ENCODE data around the gene NUP98. TPM values are rescaled to one million over a fixed set of nuclear protein-coding genes. Genes with fewer than 3 reads are reported as not detected.
A peak's percentile ranks its signal among the peaks of the same experiment; 100 is the strongest.

Gene NUP98
- total RNA-seq (2021) (74.8 and 82.4 TPM in 2 replicates), Bru-seq, nascent RNA (percentile 88 among the genes with signal in this experiment), BruChase-seq, experiment 1, labeled RNA remaining after a 2-hour chase (percentile 86 among the genes with signal in this experiment), BruChase-seq, experiment 2, labeled RNA remaining after a 6-hour chase (percentile 90 among the genes with signal in this experiment)
- long read RNA-seq, full-length matches to known transcripts: 23 of 57 reads
- long read RNA-seq, partial matches to known transcripts: 16 of 57 reads
- long read RNA-seq, other reads (novel, unspliced or antisense): 18 of 57 reads

GRCh38 chr11:3797329-3798090 is at the start of gene NUP98:
Gene NUP98 (minus strand): TSS chr11:3797554. CDS start chr11:3782117, 15,437 bp downstream.
- peaks cover 5% of the 10 kb centered on the region for H3K4me1 ChIP-seq (ENCODE audit: insufficient read depth, low read length, poor library complexity, severe bottlenecking)
- intact Hi-C loops (cut with micrococcal nuclease; ENCODE audit: unreplicated experiment): no loop called here
- peak within 1 kb of the TSS; percentile 97 for H3K4me3 ChIP-seq (ENCODE audit: low read depth, low read length, poor library complexity, severe bottlenecking)
- H3K27me3 ChIP-seq (replicated peaks; ENCODE audit: insufficient read depth, low read depth, low read length, poor library complexity): no peaks in the 10 kb centered on the region
- H3K27ac ChIP-seq (ENCODE audit: low read depth, low read length, poor library complexity, severe bottlenecking): peak within 1 kb of the TSS; percentile 97
- BruUV-seq (replicated peaks): no TSS peak
- CTCF ChIA-PET: interaction anchor here (0.6 to 1.4 kb wide), 3 partner anchors 10 to 256 kb away, joined by 3 to 5 read pairs (median 3); no protein-coding TSS in a partner anchor
- no peaks in the 10 kb centered on the region for H3K9me3 ChIP-seq (ENCODE audit: low read depth, low read length, poor library complexity, severe bottlenecking)
- peak; percentile 99 for DNase-seq (ENCODE audit: low spot score)
- POLR2A ChIA-PET (ENCODE audit: low non-redundant PET): interaction anchor here (0.6 kb wide), 1 partner anchor 15 kb away, joined by 4 read pairs; no protein-coding TSS in a partner anchor
- peaks cover 19% of the 10 kb centered on the region for H3K36me3 ChIP-seq (ENCODE audit: insufficient read depth, low read length, poor library complexity, severe bottlenecking)
- TF ChIP-seq CTCF (conservative IDR thresholded peaks at IDR 0.05; ENCODE audit: low read depth, low read length) (no peak), EZH2 (IDR thresholded peaks at IDR 0.05; ENCODE audit: borderline replicate concordance, low read depth, low read length, poor library complexity, severe bottlenecking) (no peak)

GRCh38 chr11:3845670-3846069 is 48.3 kb upstream of the NUP98 start:
- H3K36me3 ChIP-seq (ENCODE audit: insufficient read depth, low read length, poor library complexity, severe bottlenecking): no peaks in the 10 kb centered on the region
- H3K4me1 ChIP-seq (ENCODE audit: insufficient read depth, low read length, poor library complexity, severe bottlenecking): no peaks in the 10 kb centered on the region
- no peak overlapping the region for H3K27ac ChIP-seq (ENCODE audit: low read depth, low read length, poor library complexity, severe bottlenecking)
- ChIA-PET CTCF (interaction anchor here (1.0 kb wide), 1 partner anchor 9 kb away, joined by 3 read pairs; the partner anchor contains the start of gene STIM1), POLR2A (ENCODE audit: low non-redundant PET) (no interaction called here)
- no peaks in the 10 kb centered on the region for H3K27me3 ChIP-seq (replicated peaks; ENCODE audit: insufficient read depth, low read depth, low read length, poor library complexity)
- TF ChIP-seq EZH2 (IDR thresholded peaks at IDR 0.05; ENCODE audit: borderline replicate concordance, low read depth, low read length, poor library complexity, severe bottlenecking): no peak
- no peak for TF ChIP-seq CTCF (conservative IDR thresholded peaks at IDR 0.05; ENCODE audit: low read depth, low read length)
- DNase-seq (ENCODE audit: low spot score): no peak
- H3K9me3 ChIP-seq (ENCODE audit: low read depth, low read length, poor library complexity, severe bottlenecking): no peaks in the 10 kb centered on the region
- intact Hi-C loops (cut with micrococcal nuclease; ENCODE audit: unreplicated experiment): no loop called here
- no TSS peak for BruUV-seq (replicated peaks)
- H3K4me3 ChIP-seq (ENCODE audit: low read depth, low read length, poor library complexity, severe bottlenecking): no peak overlapping the region

GRCh38 chr11:3845246-3845645 is 47.9 kb upstream of the NUP98 start:
- H3K4me3 ChIP-seq (ENCODE audit: low read depth, low read length, poor library complexity, severe bottlenecking): no peak overlapping the region
- ChIA-PET POLR2A (ENCODE audit: low non-redundant PET) (no interaction called here), CTCF (no interaction called here)
- TF ChIP-seq EZH2 (IDR thresholded peaks at IDR 0.05; ENCODE audit: borderline replicate concordance, low read depth, low read length, poor library complexity, severe bottlenecking) (no peak), CTCF (conservative IDR thresholded peaks at IDR 0.05; ENCODE audit: low read depth, low read length) (no peak)
- no peaks in the 10 kb centered on the region for H3K27me3 ChIP-seq (replicated peaks; ENCODE audit: insufficient read depth, low read depth, low read length, poor library complexity)
- no peak overlapping the region for H3K27ac ChIP-seq (ENCODE audit: low read depth, low read length, poor library complexity, severe bottlenecking)
- intact Hi-C loops (cut with micrococcal nuclease; ENCODE audit: unreplicated experiment): no loop called here
- H3K9me3 ChIP-seq (ENCODE audit: low read depth, low read length, poor library complexity, severe bottlenecking): no peaks in the 10 kb centered on the region
- BruUV-seq (replicated peaks): no TSS peak
- H3K36me3 ChIP-seq (ENCODE audit: insufficient read depth, low read length, poor library complexity, severe bottlenecking): no peaks in the 10 kb centered on the region
- no peaks in the 10 kb centered on the region for H3K4me1 ChIP-seq (ENCODE audit: insufficient read depth, low read length, poor library complexity, severe bottlenecking)
- no peak for DNase-seq (ENCODE audit: low spot score)

All from A673 (cell line).